Dedifferentiated amniotic fluid mesenchymal stem cell (primary cell): ENCODE measurements around the gene FAM114A2.
"Not testable (repeated sequence)": the region's sequence is repeated elsewhere in the genome, so short reads cannot be mapped to it uniquely, and the experiment has no call there.

Experiments used
- DNase-seq: peaks from one replicate; pipeline ENCODE4 v3.0.0-alpha.2; 2016; ENCODE audit errors: extremely low spot score

FAM114A2 gene

DNA sequence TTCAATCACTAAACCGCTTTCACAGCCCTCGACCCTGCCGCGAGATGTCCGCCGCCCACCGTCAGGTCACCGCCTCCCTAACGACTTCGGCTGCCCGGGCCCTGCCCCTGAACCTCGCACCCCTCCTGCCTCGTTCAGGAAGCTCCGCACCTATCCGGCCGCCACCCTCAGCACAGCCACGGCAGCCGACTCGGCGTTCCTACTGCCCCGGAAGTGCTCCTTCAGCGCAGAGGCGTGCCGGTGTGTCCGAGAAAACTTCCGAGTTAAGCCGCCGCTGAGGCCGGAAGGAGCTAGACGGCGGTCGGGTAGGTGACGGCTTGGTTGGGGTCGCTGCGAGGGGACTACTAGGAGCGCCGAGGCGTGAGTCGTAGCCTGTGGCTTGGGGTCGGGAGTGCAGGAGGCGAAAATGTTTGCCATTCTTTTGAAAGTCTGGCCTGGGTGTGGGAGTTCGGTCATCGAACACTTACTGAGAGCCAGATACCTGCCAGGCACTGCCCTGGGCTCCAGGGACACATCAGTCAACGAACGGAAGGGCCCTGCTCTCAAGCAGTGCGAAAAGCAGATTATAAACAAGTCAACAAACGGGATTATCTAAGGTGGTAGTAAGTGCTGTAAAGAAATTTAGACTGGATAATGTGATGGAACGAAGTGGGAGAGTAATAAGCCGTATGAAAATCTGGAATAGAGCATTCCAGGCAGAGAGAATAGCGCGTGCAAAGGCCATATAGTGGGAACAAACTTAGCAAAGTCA, at the start of gene FAM114A2, which contains the start of gene MFAP3:
Gene FAM114A2 (minus strand): TSS at position 204 of the 751 bp plus-strand sequence. CDS start 3,957 bp downstream, outside the sequence.
Gene MFAP3 (plus strand): TSS at position 261 of the 751 bp plus-strand sequence. CDS start 10,756 bp downstream, outside the sequence.
- DNase-seq: peak; percentile 93

DNA sequence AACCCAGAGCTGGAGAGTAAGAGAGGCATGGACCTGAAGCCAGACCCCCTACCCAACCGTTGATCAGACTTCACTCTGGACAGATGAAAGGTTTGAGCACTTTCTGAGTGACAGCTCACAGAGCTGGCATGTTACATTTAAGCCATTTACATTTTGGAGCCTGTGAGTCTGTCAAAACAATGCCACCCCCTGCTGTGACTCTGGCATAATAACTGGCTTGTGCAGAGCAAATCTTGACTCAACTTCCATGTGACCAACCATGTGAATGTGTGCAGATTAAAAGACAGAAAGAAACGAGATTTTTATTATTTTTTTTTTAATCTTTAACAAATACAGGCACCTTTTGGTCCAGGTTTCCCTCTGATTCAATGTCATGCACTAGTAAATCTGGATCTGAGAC, 48.5 kb upstream of the FAM114A2 start:
- no peak for DNase-seq

GRCh38 chr5:154086641-154087040, 47.9 kb upstream of the FAM114A2 start:
- DNase-seq: no peak

DNA sequence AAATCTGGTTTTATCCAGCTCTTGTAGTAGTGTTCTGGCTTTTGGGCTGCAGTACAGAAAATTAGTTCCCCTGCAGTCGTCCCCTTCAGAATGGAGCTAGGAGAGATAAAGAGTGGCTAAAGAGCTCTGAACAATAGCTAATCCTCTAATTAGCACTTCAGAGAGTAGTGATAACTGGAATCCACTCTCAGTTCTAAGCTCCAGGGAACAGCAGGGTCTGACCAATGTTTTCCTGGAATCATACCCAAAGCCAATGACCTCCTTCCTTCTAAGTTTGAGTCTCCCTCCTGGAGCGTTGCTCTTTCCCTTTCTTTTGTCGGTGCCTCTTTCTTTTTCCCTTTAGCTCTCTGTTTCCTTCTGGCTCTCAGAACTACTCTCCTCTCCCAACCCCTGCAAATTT, 47.4 kb upstream of the FAM114A2 start:
- DNase-seq: no peak

- no peak for DNase-seq
These were observed 45.4 kb upstream of the FAM114A2 start for GRCh38 chr5:154084062-154084639.

DNA sequence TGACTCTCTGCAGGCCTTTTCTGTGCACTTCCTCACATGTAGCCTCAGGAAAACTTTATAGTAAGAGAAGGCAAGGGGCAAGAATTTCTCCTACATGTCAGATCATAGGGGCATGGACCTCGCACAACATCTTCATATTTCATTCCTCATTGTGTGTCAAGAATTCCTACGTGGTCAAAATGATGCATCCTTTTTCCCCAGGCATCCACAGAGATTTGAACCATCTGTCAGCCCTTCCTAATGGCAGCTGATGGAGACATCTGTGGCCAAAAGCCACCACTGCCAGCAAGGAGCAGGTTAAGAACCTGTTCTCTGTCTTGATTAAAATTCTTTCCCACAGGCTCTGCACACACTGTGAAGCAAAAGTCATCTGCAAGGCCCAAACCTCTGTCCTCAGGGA, 42.5 kb upstream of the FAM114A2 start:
- no peak for DNase-seq

GRCh38 chr5:154078272-154078671, 39.6 kb upstream of the FAM114A2 start:
- no peak for DNase-seq

GRCh38 chr5:154077696-154078095, 39.0 kb upstream of the FAM114A2 start:
- DNase-seq: no peak

DNA sequence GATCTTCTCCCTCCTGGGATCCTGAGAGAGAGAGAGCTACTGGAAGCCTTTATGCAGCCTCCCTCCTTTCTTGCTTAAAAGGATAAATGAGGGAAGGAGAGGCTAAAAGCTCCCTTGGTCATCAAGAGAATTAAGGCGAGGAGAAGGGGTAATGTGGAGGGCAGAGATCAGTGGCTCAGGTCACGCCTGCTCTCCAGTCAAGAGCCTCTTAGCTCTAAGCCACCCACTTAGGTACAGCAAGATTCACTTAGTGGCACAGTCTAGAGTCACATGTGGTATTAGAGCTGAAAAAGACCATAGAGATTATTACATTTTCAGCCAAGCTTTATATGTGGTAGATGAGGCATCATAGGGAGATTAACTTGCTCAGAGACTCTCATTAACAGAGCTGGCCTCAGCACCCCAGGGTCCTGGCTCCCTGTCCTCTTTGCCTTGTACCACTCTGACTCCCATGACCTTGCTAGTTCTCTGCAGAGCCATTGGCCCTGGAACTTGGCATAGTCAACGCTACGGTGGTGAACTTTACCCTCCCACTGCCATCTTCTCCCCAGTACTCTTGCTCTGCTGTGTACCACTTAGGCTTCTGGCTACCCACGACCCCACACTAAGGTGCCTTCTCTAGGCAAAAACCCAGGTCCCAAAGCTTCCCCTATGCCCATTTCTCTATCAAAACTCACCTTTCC, 37.7 kb upstream of the FAM114A2 start:
- DNase-seq: no peak

- peak; percentile 69 for DNase-seq
These were observed 33.9 kb upstream of the FAM114A2 start for GRCh38 chr5:154072414-154073171.

DNA sequence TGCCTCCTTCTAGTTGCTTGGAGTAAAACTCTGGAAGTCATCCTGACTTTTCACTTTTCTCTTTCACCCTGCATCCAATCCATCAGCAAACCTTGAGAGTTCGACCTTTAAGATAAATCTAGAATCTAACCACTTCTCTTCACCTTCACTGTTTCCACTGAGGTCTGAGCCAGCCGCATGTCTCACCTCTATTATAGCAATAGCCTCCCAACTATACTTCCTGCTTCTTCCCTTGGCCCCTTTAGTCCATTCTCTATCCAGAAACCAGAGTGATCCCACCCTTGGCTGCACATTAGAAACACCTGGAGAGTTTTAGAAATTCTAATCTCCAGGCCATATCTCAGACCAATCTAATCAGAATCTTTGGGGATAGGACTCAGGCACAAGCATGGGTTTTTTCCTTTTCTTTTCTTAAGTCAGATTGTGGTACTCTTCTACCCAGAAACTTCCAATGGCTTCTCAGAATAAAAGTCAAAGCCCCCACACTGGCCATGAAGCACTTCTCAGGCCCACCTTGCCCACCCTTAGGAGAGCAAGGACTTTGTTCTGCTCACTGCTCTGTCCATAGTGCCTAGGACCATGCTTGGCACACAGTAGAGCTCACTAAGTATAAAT, 33.2 kb upstream of the FAM114A2 start:
- no peak for DNase-seq

- DNase-seq: not testable (repeated sequence)
These were observed 31.1 kb upstream of the FAM114A2 start for GRCh38 chr5:154069854-154070253.

GRCh38 chr5:154065971-154066370, 27.3 kb upstream of the FAM114A2 start:
- no peak for DNase-seq

DNA sequence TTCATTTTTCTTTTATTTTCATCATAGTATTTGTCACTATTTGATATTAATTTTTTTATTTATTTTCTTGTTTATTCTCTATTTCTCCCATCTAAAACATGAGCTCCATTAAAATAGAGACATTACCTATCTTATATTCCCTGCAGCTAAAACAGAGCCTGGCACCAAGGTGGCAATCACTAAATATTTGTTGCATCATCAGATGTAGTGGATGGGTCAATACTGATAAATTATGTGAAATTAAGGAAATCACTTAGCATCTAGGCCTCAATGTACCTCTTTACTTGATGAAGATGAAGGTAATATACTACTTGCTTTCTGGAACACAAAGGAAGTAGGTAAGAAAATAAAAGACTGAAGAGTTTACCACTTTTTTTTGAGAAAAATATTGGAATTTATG, 24.7 kb upstream of the FAM114A2 start:
- no peak for DNase-seq

- DNase-seq: no peak
These were observed 21.9 kb upstream of the FAM114A2 start for GRCh38 chr5:154060606-154061005.

DNA sequence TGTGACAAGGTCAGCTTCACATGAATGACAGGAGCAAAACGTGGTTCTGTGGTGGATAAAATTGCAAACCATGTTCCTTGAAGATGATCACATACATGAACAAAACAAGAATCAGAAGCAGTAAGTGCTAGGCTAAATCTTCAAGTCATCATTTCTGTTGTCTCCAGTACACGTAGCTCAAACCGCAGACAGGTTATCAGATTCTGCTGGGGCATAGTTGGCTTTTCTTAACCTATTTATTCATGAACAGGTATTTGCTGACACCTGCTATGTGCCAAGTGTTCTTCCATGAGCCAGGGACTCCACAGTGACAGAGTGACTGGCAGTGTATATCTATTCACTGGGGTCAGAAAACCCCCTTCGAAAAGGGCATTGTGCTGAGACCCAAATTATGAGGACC, 20.9 kb upstream of the FAM114A2 start:
- DNase-seq: no peak

DNA sequence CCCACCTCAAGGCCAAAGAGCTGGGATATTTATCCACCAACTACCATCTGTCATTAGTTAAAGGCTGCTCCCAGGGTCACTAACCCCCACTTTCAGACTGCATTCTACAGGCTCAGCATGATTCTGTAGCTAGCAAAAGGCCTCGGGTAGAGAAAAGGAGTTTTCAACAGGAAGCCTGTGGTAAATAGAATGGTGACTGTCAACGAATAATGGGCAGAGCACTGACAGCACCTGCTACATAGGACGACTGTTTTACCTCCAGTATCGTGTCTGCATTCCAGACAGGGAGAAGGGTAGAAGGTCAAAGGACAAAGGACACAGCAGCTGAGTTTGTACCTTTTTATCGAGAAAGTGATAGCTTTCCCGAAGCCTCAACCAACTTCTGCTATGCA, 20.3 kb upstream of the FAM114A2 start:
- DNase-seq: no peak

- DNase-seq: no peak
These were observed 19.6 kb upstream of the FAM114A2 start for GRCh38 chr5:154058055-154059038.

DNA sequence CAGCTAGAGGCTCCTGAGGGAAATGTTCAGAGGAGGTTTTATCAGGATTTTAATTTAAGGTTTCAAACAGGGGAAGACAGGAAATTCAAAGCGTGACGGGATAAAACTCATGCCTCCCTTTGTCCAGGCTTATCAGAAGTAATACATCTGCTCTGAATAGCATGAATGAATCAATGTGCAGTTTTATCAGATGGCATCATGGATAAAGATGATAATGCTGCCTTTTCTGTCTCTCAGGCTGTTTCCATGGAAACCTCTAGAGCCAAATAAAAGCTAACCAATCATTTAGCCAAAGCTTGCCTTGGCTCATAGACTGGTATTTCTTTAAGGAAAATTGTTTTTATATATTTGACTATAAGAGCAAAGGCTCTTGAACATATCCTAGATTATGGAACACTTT, 16.5 kb upstream of the FAM114A2 start:
- DNase-seq: no peak

DNA sequence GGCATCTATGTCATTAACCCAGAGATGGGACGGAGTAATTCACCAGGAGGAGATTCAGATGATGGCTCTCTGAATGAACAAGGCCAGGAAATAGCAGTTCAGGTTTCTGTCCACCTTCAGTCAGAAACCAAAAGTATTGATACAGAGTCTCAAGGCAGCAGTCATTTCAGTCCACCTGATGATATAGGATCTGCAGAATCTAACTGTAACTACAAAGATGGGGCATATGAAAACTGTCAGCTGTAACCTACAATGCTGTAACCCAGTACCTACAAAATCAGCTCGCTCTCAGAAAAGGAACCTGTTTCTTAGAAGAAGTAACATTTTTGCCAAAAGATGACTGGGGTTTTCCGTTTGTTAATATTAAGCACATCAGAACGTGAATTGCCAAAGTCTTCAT, 14.8 kb upstream of the FAM114A2 start:
- DNase-seq: no peak
